Calu3 (cell line): ENCODE results near the gene ST7. TPM values are rescaled to one million over a fixed set of nuclear protein-coding genes. Genes with fewer than 3 reads are reported as not detected.

ENCODE experiments used
- BruUV-seq: library from RNA; stranded (reverse); fragments of 400-500 nt; replicated peaks from 2 replicates; lab custom pipeline; 2021; lab: Mats Ljungman, UMichigan
- CTCF ChIA-PET: fragments of 300-600 bp; sonication (Branson Sonifier 250); formaldehyde crosslinking; loops from one replicate; lab custom pipeline; 2022; ENCODE audit warnings: antibody characterized with exemption; lab: Charles Lee
- DNase-seq: peaks from one replicate; pipeline ENCODE4 v3.0.0; 2022
- H3K27ac Mint-ChIP-seq: one replicate; pipeline ENCODE4 v1.8.0; 2022; ENCODE audit warnings: mixed read lengths; ENCODE audit not compliant: unreplicated experiment
- H3K27me3 Mint-ChIP-seq: one replicate; pipeline ENCODE4 v1.8.0; 2022; ENCODE audit warnings: mixed read lengths; ENCODE audit not compliant: unreplicated experiment
- H3K36me3 Mint-ChIP-seq: one replicate; pipeline ENCODE4 v1.8.0; 2022; ENCODE audit warnings: mild to moderate bottlenecking, moderate library complexity, mixed read lengths; ENCODE audit not compliant: insufficient read depth, unreplicated experiment
- H3K4me1 Mint-ChIP-seq: one replicate; pipeline ENCODE4 v1.8.0; 2022; ENCODE audit warnings: mild to moderate bottlenecking, low read depth, mixed read lengths; ENCODE audit not compliant: unreplicated experiment
- H3K4me3 Mint-ChIP-seq: one replicate; pipeline ENCODE4 v1.8.0; 2022; ENCODE audit warnings: mild to moderate bottlenecking, low read depth, moderate library complexity, mixed read lengths; ENCODE audit not compliant: unreplicated experiment
- H3K9me3 Mint-ChIP-seq: one replicate; pipeline ENCODE4 v1.8.0; 2022; ENCODE audit warnings: low read depth, mixed read lengths; ENCODE audit not compliant: unreplicated experiment
- intact Hi-C: fragments of 100-400 bp; cut with micrococcal nuclease; formaldehyde crosslinking; loops from one replicate; pipeline ENCODE4 v1.10.0; 2022; ENCODE audit not compliant: unreplicated experiment
- total RNA-seq: library from RNA; stranded (reverse); gene quantifications from 2 replicates; pipeline ENCODE4 v1.2.3, GENCODE V29; 2022
- TF ChIP-seq, protein P1 (sequence below): fragments of 200-600 bp; IDR thresholded peaks from one replicate; pipeline ENCODE4 v1.8.0; 2022; ENCODE audit warnings: antibody characterized with exemption; ENCODE audit not compliant: unreplicated experiment

The ST7 gene
- total RNA-seq, 1 experiment from 2014 or later = 17.7 TPM

DNA sequence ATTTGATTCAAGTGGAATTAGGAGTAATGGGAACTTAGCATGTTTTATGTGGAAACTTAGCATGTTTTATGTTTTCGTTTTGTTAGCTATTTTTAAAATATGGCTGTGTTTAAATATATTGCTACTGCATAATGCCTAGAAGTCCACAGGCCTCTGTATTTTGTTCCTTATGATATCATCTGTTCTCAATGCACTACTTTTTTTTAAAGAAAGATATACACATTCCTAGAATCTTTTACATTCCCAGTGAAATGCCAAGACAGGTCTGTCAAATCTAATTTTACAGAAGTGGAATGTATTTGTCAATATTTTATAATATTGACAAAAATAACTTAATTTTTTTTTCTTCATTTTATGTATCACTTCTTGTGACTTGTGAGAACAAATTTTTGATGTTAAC is 51.6 kb downstream of the ST7 start:
- no peaks in the 10 kb centered on the region for H3K27me3 Mint-ChIP-seq

DNA sequence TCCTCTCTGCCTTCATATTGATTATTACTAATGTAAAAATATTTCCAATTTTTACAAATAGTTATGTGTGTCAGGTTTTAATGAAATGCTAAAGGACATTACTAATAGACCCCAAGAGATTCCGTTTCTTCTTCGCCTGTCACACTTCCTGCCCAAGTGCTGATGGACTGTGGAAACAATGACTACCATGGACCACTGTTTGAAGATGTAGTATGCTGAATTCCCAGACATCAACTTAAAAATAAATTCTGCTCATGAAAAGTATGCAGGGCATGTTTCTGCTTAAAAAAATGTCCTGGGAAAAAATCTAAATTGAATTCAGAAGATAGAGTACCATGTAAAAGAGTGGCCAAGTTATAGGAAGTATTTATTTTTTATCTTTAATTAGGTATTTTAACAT is 52.1 kb downstream of the ST7 start:
- H3K27ac Mint-ChIP-seq = no peak overlapping the region
- H3K36me3 Mint-ChIP-seq = no peaks in the 10 kb centered on the region
- no peaks in the 10 kb centered on the region for H3K9me3 Mint-ChIP-seq
- BruUV-seq = no TSS peak
- TF ChIP-seq, protein P1, sequence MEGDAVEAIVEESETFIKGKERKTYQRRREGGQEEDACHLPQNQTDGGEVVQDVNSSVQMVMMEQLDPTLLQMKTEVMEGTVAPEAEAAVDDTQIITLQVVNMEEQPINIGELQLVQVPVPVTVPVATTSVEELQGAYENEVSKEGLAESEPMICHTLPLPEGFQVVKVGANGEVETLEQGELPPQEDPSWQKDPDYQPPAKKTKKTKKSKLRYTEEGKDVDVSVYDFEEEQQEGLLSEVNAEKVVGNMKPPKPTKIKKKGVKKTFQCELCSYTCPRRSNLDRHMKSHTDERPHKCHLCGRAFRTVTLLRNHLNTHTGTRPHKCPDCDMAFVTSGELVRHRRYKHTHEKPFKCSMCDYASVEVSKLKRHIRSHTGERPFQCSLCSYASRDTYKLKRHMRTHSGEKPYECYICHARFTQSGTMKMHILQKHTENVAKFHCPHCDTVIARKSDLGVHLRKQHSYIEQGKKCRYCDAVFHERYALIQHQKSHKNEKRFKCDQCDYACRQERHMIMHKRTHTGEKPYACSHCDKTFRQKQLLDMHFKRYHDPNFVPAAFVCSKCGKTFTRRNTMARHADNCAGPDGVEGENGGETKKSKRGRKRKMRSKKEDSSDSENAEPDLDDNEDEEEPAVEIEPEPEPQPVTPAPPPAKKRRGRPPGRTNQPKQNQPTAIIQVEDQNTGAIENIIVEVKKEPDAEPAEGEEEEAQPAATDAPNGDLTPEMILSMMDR = no peak
- DNase-seq = no peak
- no peaks in the 10 kb centered on the region for H3K4me1 Mint-ChIP-seq
- CTCF ChIA-PET = no interaction called here
- intact Hi-C loops = no loop called here
- no peak overlapping the region for H3K4me3 Mint-ChIP-seq
- no peaks in the 10 kb centered on the region for H3K27me3 Mint-ChIP-seq

More for the DNA sequence above, 51.6 kb downstream of the ST7 start:
- no peak for DNase-seq
- H3K36me3 Mint-ChIP-seq = no peaks in the 10 kb centered on the region
- no peaks in the 10 kb centered on the region for H3K4me1 Mint-ChIP-seq
- no peaks in the 10 kb centered on the region for H3K9me3 Mint-ChIP-seq
- no peak overlapping the region for H3K27ac Mint-ChIP-seq
- TF ChIP-seq, protein P1 = no peak
- intact Hi-C loops = no loop called here
- H3K4me3 Mint-ChIP-seq = no peak overlapping the region
- CTCF ChIA-PET = no interaction called here
- no TSS peak for BruUV-seq

DNA sequence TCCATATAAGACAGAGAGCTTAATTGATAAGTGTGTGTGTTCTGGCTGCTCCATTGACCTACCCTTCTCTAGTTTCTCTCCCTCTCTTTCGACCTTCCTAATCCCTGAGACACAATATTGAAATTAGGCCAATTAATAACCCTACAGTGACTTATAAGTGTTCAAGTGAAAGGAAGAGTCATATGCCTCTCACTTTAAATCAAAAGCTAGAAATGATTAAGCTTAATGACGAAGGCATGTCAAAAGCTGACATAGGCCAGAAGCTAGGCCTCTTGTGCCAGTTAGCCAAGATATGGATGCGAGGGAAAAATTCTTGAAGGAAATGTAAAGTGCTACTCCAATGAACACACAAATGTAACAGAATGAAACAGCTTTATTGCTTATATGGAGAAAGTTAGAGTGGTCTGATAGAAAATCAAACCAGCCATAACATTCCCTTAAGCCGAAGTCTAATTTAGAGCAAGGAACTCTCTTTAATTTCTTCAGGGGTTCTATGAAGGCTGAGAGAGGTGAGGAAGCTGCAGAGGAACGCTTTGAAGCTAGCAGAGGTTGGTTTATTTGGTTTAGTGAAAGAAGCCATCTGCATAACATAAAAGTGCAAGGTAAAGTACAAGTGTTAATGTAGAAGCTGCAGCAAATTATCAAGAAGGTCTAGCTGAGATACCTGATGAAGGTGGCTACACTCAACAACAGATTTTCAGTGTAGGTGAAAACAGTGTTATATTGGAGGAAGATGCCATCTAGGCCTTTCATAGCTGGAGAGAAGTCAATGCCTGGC is 53.8 kb downstream of the ST7 start:
- TF ChIP-seq, protein P1 = no peak
- H3K4me1 Mint-ChIP-seq = no peaks in the 10 kb centered on the region
- no peak for DNase-seq
- no peak overlapping the region for H3K4me3 Mint-ChIP-seq
- H3K9me3 Mint-ChIP-seq = no peaks in the 10 kb centered on the region
- no peak overlapping the region for H3K27ac Mint-ChIP-seq
- CTCF ChIA-PET = no interaction called here
- no peaks in the 10 kb centered on the region for H3K36me3 Mint-ChIP-seq
- intact Hi-C loops = no loop called here
- no TSS peak for BruUV-seq
- no peaks in the 10 kb centered on the region for H3K27me3 Mint-ChIP-seq

DNA sequence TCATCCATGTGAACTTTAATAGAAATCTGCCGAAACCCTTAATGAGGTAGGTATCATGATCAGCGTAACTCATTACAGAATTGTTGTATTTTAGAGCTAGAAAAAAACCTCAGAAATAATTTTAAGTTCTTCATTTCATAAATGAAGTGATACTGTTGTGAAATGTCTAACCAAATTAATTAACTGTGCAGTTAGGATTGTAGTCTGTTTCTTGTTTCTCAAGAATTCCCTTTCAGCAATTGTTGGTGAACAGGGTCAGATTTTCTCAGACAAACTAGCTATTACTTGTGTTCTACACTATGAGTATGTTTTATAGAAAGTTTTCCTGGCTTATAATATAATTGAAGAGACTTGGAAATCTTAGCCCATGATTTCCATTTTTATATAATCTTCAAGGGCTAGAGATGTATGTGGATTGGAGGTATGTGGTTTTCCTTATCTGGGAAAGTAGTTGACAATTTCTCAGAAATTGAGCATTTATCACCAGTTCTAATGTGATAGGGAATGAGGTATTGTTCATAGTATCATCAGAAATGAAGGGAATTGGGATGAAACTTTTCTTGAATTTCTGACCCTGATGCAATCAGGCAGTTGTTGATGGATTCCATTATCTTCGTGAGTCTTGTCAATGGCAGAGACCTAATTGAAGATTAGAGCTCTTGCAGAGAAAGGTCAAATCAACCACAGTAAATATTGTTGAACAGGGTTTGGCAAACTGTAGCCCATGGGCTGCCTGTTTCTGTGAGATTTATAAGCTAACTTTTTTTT is 55.0 kb downstream of the ST7 start:
- Mint-ChIP-seq H3K4me3 (no peak overlapping the region), H3K9me3 (no peaks in the 10 kb centered on the region), H3K4me1 (no peaks in the 10 kb centered on the region), H3K27ac (no peak overlapping the region), H3K36me3 (no peaks in the 10 kb centered on the region), H3K27me3 (no peaks in the 10 kb centered on the region)
- intact Hi-C loops = no loop called here
- TF ChIP-seq, protein P1 = no peak
- BruUV-seq = no TSS peak
- CTCF ChIA-PET = interaction anchor here (0.7 kb wide), 2 partner anchors 52 to 499 kb away, joined by 4 read pairs; no protein-coding TSS in a partner anchor
- DNase-seq = no peak
